ENCODE results near the gene MIX23. TPM values are rescaled to one million over a fixed set of nuclear protein-coding genes. Genes with fewer than 3 reads are reported as not detected.
A peak's percentile ranks its signal among the peaks of the same experiment; 100 is the strongest.

The MIX23 gene
- total RNA-seq, 1 donor from 2014 or later: 46.6 TPM

DNA sequence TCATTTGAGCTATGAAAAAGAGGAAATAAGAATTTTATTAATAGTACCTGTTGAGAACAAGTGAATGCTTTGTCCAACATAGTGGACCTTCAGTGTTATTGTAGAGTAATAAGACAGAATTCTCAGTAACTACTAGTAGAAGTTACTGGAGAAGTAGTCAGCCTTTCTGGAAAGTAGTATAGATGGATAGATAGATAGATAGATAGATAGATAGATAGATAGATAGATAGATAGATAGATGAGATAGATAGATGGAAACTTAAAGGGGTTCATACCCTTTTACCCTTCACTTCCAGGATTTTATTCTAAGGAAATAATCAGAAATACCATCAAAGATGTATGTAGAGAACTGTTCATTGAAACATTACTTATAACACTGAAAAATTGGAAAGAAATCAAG is 6.2 kb upstream of the MIX23 start:
- Histone ChIP-seq H4K20me1 (ENCODE audit: insufficient read depth, low read length) (no peaks in the 10 kb centered on the region), H3K4me1 (ENCODE audit: insufficient read depth, low read length) (peaks cover 4% of the 10 kb centered on the region), H3K79me2 (ENCODE audit: insufficient read depth, low read length) (no peaks in the 10 kb centered on the region), H3K4me3 (ENCODE audit: insufficient read depth, low read depth, low read length) (no peak overlapping the region), H3K27ac (ENCODE audit: low read depth, low read length) (no peak overlapping the region), H3K9ac (ENCODE audit: low read length) (no peak overlapping the region), H3K27me3 (ENCODE audit: insufficient read depth, low read length) (no peaks in the 10 kb centered on the region), H3K4me2 (ENCODE audit: low read length) (no peak overlapping the region), H3K9me3 (ENCODE audit: insufficient read depth, low read depth, low read length) (no peaks in the 10 kb centered on the region), H3K36me3 (ENCODE audit: insufficient read depth, low read length) (no peaks in the 10 kb centered on the region), H2AFZ (ENCODE audit: low read depth, low read length) (no peak overlapping the region)
- Mint-ChIP-seq H3K4me1 (ENCODE audit: low read depth, unreplicated experiment) (peaks cover 21% of the 10 kb centered on the region), H3K4me3 (ENCODE audit: unreplicated experiment) (no peak overlapping the region), H3K27me3 (ENCODE audit: low read depth, unreplicated experiment) (no peaks in the 10 kb centered on the region), H3K36me3 (ENCODE audit: low read depth, unreplicated experiment) (no peaks in the 10 kb centered on the region), H3K9me3 (ENCODE audit: unreplicated experiment) (no peaks in the 10 kb centered on the region), H3K27ac (ENCODE audit: unreplicated experiment) (no peak overlapping the region)
- no peak for FAIRE-seq
- DNase-seq (ENCODE audit: low read depth): no peak
- TF ChIP-seq EZH2 (IDR thresholded peaks at IDR 0.05; ENCODE audit: insufficient read depth, low read length): no peak
- TF ChIP-seq, protein P1, sequence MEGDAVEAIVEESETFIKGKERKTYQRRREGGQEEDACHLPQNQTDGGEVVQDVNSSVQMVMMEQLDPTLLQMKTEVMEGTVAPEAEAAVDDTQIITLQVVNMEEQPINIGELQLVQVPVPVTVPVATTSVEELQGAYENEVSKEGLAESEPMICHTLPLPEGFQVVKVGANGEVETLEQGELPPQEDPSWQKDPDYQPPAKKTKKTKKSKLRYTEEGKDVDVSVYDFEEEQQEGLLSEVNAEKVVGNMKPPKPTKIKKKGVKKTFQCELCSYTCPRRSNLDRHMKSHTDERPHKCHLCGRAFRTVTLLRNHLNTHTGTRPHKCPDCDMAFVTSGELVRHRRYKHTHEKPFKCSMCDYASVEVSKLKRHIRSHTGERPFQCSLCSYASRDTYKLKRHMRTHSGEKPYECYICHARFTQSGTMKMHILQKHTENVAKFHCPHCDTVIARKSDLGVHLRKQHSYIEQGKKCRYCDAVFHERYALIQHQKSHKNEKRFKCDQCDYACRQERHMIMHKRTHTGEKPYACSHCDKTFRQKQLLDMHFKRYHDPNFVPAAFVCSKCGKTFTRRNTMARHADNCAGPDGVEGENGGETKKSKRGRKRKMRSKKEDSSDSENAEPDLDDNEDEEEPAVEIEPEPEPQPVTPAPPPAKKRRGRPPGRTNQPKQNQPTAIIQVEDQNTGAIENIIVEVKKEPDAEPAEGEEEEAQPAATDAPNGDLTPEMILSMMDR (IDR thresholded peaks at IDR 0.05; ENCODE audit: insufficient read depth, low read depth, low read length): no peak

DNA sequence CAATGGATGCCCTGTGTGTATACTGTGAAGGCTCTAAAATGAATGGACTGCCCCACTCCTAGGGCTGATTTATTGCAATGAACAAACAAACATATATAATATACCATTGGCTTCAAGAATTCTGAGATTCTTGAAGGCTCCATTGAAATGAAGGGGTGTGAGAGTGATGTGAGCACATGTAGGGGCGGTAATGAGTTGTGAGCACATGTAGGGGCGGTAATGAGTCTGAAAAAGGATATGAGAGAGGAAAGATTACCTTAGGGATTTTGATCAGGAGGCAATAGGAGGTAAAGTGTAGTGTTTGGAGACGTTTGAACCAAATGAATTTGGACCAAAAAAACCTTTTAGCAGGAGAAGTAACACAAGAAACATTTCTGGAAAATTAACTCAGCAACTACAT is 4.7 kb upstream of the MIX23 start:
- Mint-ChIP-seq H3K4me3 (ENCODE audit: unreplicated experiment) (no peak overlapping the region), H3K27me3 (ENCODE audit: low read depth, unreplicated experiment) (no peaks in the 10 kb centered on the region), H3K27ac (ENCODE audit: unreplicated experiment) (no peak overlapping the region), H3K9me3 (ENCODE audit: unreplicated experiment) (no peaks in the 10 kb centered on the region), H3K36me3 (ENCODE audit: low read depth, unreplicated experiment) (no peaks in the 10 kb centered on the region), H3K4me1 (ENCODE audit: low read depth, unreplicated experiment) (peaks cover 9% of the 10 kb centered on the region)
- Histone ChIP-seq H3K9ac (ENCODE audit: low read length) (no peak overlapping the region), H2AFZ (ENCODE audit: low read depth, low read length) (no peak overlapping the region), H3K79me2 (ENCODE audit: insufficient read depth, low read length) (peaks cover 7% of the 10 kb centered on the region), H3K27me3 (ENCODE audit: insufficient read depth, low read length) (no peaks in the 10 kb centered on the region), H3K36me3 (ENCODE audit: insufficient read depth, low read length) (no peaks in the 10 kb centered on the region), H3K27ac (ENCODE audit: low read depth, low read length) (no peak overlapping the region), H4K20me1 (ENCODE audit: insufficient read depth, low read length) (no peaks in the 10 kb centered on the region), H3K4me3 (ENCODE audit: insufficient read depth, low read depth, low read length) (no peak overlapping the region), H3K9me3 (ENCODE audit: insufficient read depth, low read depth, low read length) (no peaks in the 10 kb centered on the region), H3K4me2 (ENCODE audit: low read length) (no peak overlapping the region), H3K4me1 (ENCODE audit: insufficient read depth, low read length) (peaks cover 4% of the 10 kb centered on the region)
- DNase-seq (ENCODE audit: low read depth): no peak
- no peak for FAIRE-seq
- TF ChIP-seq, protein P1 (IDR thresholded peaks at IDR 0.05; ENCODE audit: insufficient read depth, low read depth, low read length): no peak
- no peak for TF ChIP-seq EZH2 (IDR thresholded peaks at IDR 0.05; ENCODE audit: insufficient read depth, low read length)

DNA sequence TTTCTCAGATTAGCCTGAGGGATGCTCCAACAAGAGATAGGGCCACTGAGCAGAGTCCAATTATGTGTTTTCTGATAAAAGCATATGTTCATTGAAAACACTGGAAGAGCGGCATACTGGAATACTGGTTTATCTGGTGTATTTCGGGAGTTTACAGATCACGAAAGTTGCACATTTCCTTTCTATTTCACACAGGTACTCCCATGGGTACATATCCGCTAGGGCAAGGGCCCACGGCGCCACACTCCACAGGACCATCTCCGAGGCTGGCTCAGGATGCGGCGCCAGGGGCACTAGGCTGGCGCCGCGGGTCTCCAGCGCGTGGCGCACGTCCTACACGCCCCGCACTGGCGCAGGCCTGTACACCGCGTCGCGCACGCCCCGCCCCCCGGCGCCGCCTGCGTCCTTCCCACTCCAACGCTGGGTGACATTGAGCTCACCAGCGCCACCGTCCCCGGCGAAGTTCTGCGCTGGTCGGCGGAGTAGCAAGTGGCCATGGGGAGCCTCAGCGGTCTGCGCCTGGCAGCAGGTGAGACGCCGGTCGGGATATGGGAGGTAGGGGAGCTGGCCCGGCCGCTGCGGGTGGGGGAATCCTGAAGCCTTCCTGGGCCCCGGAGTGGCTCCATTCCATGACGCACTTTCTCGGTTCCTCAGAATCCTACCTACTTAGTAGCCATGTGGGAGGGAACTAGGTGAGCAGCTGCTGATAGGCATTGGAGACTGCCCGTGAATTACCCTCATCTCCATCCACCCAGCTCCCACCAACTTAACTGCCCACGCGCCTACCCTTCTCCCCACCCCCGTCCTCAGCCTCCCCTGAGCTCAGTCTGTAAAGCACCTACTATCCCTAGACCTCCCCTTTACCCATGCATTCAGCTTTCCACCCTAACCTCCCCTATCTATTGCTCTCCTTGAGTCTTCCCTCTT is 1.0 kb upstream of the MIX23 start, which contains the start of gene FAM162A:
FAM162A (plus strand) TSS at position 412 of the 927 bp plus-strand sequence; CDS start at position 496, 84 bp downstream.
- Histone ChIP-seq H3K79me2 (ENCODE audit: insufficient read depth, low read length) (peaks cover 37% of the 10 kb centered on the region), H3K4me1 (ENCODE audit: insufficient read depth, low read length) (peaks cover 4% of the 10 kb centered on the region), H3K4me2 (ENCODE audit: low read length) (peak within 1 kb of the TSS; percentile 93), H3K36me3 (ENCODE audit: insufficient read depth, low read length) (no peaks in the 10 kb centered on the region), H3K4me3 (ENCODE audit: insufficient read depth, low read depth, low read length) (peak within 1 kb of the TSS; percentile 90), H3K27me3 (ENCODE audit: insufficient read depth, low read length) (no peaks in the 10 kb centered on the region), H2AFZ (ENCODE audit: low read depth, low read length) (peak within 1 kb of the TSS; percentile 93), H4K20me1 (ENCODE audit: insufficient read depth, low read length) (no peaks in the 10 kb centered on the region), H3K9ac (ENCODE audit: low read length) (peak within 1 kb of the TSS; percentile 89), H3K27ac (ENCODE audit: low read depth, low read length) (peak within 1 kb of the TSS; percentile 70), H3K9me3 (ENCODE audit: insufficient read depth, low read depth, low read length) (no peaks in the 10 kb centered on the region)
- H3K4me3 Mint-ChIP-seq (ENCODE audit: unreplicated experiment): peak within 1 kb of the TSS; percentile 97
- FAIRE-seq (no peak), DNase-seq (ENCODE audit: low read depth) (peak; percentile 68)
- TF ChIP-seq, protein P1 (IDR thresholded peaks at IDR 0.05; ENCODE audit: insufficient read depth, low read depth, low read length): no peak
- TF ChIP-seq EZH2 (IDR thresholded peaks at IDR 0.05; ENCODE audit: insufficient read depth, low read length): no peak
- no peaks in the 10 kb centered on the region for H3K36me3 Mint-ChIP-seq (ENCODE audit: low read depth, unreplicated experiment)
- H3K9me3 Mint-ChIP-seq (ENCODE audit: unreplicated experiment): no peaks in the 10 kb centered on the region
- H3K27ac Mint-ChIP-seq (ENCODE audit: unreplicated experiment): peak within 1 kb of the TSS; percentile 95
- peaks cover 7% of the 10 kb centered on the region for H3K4me1 Mint-ChIP-seq (ENCODE audit: low read depth, unreplicated experiment)
- H3K27me3 Mint-ChIP-seq (ENCODE audit: low read depth, unreplicated experiment): no peaks in the 10 kb centered on the region
